MM.1S (cell line): ENCODE measurements around the gene NMD3.

ENCODE experiments used
- EZH2 ChIP-seq: fragments of 300-600 bp; sonication (generic); optimal IDR thresholded peaks from 2 replicates; pipeline ENCODE3; 2017; ENCODE audit warnings: low read depth, mild to moderate bottlenecking, antibody characterized with exemption, low read length, mixed read lengths
- TF ChIP-seq, protein P1 (sequence below): fragments of 300-600 bp; sonication (generic); IDR thresholded peaks from 2 replicates; pipeline ENCODE4 v1.5.1; 2016; ENCODE audit warnings: antibody characterized with exemption, low read length, mixed read lengths

DNA sequence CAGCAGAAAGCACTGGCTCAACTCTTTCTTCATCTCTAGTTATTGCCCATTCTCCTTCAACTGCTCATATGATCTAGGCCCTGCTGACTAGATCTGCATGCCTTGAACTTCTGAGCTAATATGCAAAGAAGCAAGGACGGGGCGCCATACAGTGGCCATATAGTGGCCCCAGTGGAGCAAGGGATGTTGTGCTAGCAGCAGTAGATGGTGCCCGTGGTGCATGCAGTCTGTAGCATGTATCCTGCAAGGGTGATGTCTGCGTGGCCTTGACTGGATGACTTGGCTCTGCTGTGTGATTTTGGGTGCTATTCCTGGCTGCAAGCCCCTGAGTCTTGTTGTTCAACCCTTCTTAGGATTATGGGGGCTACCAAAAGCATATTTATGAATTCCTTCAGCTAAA, 12.2 kb upstream of the NMD3 start:
- TF ChIP-seq, protein P1, sequence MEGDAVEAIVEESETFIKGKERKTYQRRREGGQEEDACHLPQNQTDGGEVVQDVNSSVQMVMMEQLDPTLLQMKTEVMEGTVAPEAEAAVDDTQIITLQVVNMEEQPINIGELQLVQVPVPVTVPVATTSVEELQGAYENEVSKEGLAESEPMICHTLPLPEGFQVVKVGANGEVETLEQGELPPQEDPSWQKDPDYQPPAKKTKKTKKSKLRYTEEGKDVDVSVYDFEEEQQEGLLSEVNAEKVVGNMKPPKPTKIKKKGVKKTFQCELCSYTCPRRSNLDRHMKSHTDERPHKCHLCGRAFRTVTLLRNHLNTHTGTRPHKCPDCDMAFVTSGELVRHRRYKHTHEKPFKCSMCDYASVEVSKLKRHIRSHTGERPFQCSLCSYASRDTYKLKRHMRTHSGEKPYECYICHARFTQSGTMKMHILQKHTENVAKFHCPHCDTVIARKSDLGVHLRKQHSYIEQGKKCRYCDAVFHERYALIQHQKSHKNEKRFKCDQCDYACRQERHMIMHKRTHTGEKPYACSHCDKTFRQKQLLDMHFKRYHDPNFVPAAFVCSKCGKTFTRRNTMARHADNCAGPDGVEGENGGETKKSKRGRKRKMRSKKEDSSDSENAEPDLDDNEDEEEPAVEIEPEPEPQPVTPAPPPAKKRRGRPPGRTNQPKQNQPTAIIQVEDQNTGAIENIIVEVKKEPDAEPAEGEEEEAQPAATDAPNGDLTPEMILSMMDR, result no peak
- TF ChIP-seq EZH2, result no peak
